Glomerular visceral epithelial cell (primary cell): ENCODE results near the gene SRPRB.

ENCODE experiments used
- DNase-seq: peaks from one replicate; pipeline ENCODE4 v3.0.0-alpha.2; 2016; ENCODE audit errors: extremely low spot score

SRPRB gene

DNA sequence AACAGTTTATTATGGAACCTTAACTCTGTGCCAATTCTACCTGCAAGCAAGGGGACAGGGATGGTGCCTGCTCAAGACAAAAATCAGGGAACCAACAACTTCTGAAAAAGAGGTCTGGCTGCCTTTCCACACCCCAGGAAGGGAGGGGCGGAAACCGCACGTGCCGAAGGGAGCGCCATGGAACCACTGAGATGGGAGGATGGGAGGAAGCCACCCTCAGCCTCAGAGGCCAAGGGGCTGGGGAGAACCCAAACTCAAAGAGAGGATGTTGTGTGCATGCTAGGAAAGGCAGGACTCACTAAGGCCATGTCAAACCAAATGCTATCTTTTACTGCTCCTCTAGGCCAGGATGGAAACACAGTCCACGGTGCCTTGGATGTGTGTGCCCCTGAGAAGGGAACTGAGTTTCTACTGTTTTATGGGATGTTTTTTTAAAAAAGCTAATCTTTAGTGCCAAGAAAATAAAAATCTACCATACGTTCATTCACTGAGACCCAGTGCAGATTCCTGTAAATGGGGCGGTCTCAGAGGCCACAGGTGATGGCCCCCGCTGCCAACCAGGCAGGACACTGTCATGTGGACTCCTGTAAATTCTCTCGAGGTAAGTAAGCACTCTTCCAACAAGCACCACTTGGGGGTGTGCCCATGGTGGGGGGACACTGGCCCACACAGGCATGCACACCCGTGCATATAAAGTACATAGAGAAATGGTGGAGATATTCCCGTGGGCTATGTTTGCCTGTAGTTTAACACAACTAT lies 20.5 kb downstream of the SRPRB start:
- no peak for DNase-seq

DNA sequence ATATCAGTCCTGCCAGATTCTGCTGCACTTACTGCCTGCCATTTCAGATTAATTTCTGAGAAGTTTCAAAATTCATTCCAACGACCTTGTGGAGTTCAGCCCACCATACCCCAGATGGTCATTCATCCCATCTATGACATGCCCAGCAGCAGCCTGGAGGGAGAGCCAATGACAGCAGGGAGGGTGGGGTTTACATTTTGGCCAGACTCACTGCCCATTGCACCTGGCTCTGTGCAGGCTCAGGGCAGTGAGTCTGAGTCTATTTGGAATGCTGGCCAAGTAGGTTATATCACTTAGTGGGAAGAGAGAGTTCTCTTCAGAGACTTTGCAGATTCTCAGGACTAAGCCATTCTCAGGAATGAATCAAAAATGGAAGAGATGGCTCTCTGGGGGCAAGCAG lies 21.5 kb downstream of the SRPRB start:
- DNase-seq = no peak

DNA sequence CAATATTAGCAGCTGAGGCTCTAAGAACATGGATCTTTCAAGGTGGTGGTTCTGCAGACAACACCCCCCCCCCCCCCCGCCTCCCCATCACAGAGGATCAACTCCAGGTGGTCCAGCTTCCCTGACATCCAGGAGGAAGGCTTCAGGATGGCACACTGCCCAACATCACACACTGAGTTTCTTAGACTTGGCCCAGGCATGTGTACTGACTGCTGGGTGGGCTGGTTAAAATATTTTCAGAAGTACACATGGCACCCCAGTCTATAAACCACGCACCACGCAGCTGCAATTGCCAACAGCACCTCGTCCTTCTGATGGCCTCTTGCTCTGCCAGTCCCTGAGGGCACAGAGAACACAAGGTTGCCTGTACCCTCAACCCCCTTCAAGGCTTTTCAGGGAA lies 22.1 kb downstream of the SRPRB start:
- DNase-seq = no peak

DNA sequence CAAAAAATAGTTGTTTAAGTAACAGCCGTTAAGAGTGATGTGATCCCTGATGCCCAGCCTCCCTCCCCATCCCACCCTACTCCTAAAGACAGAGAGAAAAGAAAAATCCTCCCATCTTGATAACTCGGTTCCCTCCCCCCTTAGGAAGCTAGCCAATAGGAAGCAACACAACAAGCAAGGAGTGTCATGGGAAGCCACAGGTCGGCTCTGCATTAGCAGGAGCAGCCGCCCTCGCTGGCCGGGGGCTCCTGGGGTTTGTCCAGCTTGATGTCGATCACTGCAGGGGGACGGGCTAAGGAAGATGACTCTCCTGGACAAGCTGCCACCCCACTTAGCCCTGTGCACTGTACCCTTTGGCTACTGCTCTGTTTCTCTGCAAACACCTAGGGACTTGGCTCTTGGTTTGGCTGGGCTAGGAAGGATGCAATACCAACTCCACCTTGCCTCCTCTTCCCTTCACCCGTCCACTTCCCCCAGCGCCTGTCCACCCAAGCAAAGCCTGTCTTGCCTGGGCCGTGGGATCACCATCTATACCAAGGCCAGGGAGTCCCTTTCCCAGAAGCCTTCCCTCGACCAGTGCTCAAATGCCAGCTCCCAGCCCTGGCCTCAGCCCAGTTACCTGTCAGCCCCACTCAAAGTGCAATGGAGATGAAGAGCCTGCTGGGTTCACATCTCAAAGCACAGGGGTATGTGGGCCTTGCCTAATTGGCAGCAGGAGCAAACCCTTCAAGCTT lies 23.1 kb downstream of the SRPRB start:
- DNase-seq = no peak

DNA sequence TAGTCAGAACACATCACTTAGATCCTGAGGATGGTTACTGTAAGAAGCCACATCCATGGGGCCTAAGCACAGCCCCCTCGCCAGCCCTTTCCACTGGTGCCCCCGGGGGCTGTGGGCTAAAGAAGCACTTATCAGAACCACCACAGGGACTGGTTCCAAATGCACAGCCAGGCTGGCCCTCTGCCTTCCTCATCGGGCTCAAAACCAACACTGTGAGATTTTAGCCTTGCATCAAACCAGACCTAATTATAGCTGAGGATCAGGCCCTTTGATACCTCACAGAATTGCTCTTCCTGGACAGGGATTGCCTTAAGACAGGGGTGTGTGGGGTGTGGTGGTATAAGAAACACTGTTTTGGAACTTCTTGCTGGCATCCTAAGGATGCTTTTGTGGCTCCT lies 23.7 kb downstream of the SRPRB start:
- no peak for DNase-seq

DNA sequence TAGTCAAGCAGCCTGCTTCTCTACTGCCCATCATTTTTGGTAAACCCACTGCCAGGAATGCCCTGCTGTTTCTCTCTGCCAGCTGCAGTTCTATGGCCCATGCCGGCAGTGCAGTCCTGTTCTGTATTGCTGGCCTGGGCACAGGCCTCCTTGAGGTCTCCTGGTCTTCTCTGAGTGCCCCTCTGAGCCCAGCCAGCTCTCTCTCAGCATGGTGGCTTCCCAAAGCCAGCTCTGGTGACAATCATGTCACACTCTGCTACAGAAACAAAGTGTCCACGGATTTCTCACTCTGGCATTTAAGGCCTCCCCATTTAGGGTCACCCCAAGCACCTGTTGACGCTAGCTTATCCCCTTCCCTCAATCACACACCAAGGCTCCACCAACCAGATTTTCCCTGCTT lies 24.5 kb downstream of the SRPRB start:
- no peak for DNase-seq

DNA sequence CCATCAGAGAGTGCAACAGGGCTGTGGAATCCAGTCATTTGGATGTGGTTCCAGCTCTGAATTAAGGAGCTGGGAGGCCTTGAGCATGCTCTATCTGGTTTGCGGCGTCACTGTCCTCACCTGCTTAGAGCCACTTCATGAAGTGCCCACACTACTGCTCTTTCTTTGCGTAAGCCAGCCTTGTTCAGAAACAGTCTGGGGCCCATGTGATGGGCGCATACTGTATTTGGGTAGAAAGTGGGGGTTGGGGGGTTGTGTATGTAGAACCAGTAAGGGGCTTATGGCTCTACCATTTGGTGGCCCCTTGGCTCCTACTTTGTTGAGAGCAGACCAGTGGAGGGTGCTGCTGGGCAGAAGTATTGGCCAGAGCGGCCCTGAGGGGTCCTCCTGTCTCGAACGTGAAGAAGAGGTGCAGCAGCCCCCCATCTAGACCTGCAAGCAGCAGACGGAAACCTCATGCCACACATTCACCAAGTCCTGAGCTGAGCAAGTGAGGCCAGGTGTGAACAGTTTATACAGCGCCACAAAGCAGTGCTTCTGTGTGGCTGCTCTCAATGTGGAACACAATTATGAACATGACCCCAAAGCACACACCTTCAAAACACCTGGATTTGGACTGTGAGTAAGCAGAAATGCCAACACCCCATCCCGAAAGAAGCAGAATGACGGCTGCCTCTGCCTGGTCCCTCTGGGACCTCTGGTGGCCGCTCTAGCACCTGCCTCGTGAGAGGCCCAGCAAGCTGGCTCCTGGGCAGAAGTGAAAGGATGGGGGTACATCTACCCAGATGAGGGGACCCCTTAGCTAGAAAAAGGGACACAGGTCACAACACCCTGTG lies 26.6 kb downstream of the SRPRB start:
- DNase-seq = no peak

DNA sequence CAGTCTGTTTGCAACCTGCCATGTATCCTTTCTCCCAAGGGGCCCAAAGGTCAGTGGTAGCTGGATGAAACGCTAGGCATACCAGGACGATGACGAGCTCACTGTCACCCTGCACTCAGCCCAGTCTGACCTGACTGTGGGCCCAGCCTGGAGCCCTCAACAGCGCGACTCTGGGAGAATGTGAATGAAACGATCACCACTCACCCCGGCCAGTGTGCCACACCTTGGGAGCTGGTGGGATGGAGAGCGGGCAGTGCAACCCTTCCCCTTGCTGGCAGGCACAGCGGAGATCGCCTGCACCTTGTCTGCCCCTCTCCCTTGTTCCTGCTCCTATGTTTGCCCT lies 27.2 kb downstream of the SRPRB start:
- no peak for DNase-seq

DNA sequence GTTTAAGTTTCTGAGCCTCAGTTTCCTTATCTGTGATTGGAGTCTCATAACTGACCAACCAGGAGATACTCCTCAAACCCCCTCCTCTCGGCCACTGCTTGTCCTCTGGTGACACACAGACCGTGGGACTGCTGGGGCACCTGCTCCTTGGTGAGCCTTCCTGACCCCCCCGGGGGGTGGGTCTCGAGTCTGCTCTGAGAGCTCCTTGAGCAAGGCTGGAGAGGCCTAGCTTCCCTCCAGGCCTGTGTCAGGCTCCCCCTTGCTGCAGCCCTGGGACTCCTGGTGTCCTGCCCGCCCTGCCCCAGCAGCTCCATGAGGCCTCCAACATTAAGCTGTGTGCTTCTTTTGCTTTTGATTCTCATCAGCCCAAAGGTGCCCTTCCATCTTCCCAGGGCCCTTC lies 27.7 kb downstream of the SRPRB start:
- DNase-seq = no peak

DNA sequence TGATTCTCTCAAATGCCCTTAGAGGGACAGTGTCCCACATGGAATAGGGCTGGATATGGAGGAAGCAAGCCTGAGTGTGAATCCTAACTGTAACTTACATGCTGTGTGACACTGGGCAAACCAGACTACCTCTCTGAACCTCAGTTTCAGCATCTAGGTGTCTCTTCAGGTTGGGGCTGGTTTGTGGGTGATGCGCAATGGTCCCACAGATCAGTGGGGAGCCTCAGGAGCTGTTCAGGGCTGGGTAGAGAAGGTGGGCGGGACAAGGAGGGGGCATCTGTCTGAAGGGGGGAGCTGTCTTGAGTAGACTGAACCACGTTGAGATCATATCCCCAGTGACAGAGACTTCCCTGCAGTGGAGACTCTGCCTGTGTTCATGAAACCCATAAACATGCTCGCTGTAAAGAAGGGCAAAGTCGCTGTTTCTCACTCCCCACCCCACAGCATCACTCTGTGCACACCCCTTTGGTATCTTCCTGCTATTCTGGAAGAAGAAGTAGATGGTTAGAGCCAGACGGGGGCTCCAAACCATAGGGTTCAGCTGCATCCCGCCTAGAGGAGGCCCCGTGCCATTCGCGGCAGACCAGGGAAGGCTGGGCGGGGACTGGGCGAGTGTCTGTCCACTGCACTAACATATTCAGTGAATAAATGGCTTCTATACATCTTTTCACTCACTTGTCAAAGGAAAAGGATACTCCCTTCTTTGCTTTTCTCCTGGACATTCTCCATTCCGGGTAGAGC lies 28.4 kb downstream of the SRPRB start:
- DNase-seq = no peak

DNA sequence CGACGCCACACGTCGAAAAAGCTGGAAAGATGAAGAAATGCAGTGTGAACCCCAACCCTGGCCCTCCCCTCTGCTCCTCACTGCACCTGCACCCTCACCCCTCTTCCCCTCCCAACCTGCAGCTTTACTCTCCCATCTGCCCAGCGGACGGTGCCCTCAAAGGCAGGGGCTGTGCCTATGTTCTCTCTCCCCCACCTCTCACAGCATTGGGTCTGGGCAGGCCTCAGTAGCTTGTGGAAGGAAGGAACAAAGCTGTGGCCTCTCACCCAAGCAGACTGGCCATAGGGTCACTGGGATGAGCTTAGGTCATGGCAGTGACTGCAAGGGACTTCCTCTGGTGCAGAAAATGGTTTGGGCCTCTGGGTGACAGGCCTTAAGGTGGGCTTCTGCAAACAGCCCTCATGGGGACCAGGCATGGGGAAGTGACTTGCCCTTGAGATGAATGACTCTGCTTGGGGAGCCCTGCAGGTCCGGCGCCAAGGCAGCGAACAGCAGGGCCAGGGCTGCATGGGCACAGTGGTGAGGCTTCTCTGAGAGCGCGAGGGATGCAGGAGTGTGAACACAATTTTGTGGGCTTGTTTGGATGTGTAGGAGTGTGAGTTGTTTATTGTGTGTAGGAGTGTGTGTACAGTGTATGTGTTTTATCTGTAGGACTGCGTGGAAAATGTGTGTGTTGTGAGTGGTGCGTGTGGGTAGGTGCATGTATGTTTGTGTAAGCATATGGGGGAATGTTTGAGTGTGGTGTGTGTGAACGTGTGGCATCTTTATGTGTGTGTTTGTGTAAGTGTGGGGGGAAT lies 29.2 kb downstream of the SRPRB start:
- no peak for DNase-seq

DNA sequence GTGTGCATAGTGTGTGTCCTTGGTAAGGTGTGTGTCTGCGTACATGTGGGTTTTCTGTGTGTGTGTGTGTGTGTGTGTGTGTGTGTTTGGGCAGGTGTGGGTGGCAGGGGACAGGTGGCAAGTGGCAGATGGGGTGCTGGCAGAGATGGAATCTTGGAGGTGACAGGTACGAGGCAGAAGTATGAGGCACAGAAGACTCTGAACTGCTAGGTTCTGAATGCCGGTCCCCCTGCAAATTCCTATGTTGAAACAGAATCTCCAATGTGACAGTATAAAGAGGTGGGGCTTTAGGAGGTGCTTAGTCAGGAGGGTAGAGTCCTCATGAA lies 29.8 kb downstream of the SRPRB start:
- no peak for DNase-seq

DNA sequence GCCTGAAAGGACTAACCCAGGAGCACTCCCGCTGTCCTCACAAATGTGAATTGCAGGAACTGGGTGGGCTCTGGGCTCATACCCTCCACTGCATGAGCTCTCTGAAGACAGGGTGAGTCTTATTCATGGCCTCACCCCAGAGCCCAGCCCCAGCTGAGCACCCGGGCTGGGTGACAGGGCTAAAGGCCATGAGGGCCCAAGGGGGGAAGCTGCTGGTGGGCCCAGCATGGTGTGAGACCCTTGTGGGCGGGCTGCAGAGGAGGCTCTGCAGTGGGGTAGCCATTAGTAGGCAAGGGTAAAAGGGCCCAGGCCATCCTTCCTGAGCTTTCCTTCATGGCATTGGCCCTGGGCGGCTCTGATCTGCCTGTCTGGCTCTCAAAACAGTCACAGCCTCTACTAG lies 30.3 kb downstream of the SRPRB start:
- DNase-seq = no peak

DNA sequence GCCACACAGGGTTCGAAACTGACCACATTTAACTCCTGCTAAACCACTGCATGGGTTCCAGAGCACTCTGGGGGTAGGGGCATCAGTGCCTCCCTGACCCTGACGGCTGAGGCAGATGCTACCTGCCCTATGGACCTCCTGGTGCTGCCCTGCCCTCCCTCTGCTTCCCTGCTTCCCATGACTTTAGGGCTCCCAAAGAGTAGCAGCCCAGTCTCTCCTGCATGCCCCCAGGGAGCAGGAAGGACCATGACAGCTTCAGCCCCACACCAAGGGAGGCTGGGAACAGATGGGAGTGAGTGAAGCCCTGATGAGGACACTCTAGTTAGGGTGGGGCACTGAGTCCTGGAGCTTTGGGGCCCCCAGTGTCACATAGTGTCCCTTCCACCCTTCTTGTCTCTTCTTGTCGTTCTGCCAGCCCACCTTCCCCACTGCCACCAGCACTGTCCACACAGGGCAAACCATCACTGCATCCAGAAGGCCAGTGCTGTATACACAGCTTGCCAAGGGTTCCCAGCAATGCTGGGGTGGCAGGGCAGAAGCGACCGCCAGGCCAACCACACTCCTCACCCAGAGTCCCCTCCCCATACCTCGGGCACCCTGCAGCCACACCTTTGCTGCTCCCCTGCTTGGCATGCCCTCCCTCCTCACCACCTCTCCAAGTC lies 31.0 kb downstream of the SRPRB start:
- DNase-seq = no peak

DNA sequence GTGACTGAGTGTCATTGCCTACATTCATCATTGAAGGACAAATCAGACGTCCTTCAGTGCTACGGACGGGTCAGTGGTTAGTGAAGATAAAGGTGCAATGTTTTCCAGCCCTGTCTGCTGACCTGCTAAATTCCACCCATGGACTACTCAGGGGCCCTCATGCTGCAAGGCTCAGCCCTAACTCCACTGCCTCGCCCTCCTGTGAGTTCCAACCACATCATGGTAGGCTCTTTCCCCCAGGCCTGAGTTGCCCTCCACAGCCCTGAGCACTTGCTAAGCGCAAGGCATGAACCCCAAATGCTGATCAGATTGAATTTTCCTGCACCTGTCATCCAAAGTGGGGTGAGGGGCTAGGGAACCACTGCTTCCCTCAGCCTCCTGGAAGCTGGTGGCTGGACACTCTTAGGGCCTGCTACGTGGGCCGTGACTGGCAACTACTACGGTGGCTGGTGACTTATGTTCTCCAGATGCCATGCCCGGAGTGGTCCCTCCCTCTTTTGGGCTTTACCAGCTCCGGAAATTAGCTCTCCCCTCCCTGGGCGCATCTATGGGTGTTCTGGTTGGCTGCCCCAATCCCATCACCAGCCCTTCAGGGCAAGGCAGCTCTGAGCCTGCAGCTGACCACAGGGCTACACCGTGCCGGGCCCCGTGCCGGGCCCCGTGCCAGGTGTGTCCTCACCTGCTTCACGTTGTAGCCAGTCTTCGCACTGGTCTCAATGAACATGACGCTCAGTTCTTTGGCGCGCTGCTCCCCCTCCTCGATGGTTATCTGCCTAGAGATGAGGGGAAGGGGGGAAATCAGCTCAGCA lies 32.1 kb downstream of the SRPRB start:
- no peak for DNase-seq

DNA sequence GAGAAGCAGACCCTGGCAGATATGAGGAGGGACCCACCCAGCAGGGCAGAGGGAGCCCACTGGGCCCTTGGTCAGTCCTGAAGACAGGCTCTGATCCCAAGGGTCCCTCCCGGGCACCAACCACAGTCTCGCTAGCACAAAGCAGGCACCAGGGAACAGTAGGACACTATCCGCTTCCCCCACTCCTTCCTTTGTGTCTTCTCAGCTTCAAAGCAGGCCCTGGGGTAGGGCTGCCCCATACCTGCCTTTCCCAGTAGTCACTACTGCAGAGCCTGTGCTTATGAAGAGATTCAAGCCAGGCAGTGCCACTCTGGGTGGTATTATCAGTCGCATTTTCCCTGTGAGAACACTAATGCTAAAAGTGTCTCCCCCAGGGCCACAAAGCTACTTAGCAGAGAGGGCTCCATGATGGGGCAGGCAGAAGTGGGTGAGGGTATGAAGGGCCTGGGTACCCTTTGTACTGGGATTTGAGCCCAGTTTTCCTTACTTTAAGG lies 32.7 kb downstream of the SRPRB start:
- no peak for DNase-seq

DNA sequence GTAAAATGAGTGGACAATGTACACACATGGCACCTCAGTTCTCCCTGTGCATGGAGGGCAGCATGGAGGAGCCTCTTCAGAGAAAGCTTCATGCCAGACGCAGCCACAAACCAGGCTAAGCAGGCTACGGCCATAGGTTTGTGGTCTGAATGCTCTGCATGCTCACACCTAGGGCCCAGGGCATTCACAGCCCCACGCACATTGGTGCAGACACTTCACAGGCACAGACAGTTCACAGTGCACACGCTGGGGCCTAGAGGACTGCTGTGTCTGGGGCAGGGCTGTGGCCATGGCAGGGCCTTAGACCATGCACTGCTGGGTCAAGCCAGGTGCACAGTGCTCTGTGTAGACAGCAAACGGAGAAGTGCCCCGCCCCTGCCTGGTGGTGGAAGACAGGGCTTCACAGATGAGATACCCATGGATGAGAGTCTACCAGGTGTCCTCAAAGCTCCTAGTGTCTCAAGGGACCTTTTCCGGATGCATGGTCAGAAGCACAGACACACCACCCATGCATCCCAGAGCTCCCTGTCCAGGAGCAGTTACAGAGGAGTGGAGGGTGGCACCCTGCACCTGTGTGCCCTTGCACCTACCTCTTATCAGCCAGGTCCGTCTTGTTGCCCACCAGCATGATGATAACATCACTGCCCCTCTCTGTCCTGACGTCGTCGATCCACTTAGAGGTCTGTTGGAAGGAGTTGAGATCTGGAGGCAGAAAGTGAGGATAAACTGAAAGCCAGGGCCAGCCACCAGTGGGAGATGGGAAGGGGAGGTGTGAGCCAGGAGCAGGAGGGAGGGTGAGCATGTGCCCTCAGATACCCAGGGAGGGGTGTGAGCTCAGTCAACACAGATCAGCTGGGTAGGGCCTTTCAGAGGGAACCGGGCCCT lies 33.5 kb downstream of the SRPRB start:
- no peak for DNase-seq

DNA sequence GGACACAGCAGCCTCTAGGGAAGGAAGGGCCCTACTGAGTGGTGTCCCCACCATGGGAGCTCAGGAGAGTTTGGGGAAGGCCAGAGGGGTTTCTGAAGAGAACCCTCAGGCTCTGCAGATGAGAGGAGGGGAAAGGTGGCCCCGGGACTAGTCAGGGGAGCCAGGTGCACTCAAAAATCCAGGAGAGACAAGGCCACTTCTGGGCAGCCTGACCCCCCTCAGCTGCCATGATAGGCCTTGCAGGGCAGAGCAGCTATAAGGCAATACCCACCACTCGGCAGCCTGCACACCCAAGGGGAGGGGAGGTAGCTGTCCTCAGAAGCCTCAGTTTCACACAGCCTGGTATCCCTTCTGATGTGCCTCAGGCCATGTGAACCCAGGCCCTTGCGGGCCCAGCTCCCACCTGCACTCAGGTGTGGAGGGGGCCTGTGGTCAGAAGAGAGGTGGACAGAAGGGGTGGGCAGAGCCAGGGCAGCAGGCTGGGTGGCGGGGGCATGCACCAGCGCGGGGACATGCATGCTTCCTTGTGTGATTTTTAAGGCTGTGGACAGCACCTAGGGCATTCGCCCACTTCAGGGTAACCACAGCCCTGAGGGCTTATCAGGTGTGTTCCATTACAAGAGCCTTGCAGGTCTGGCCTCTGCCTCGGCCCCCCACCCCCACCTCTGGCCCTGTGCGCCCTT lies 34.6 kb downstream of the SRPRB start:
- DNase-seq = no peak
